Hepatocyte (in vitro differentiated cells): ENCODE data around the gene RBM15B.

Experiments
- CTCF ChIP-seq: fragments of 200-600 bp; sonication (generic); IDR thresholded peaks from 2 replicates; pipeline ENCODE4 v1.5.1; 2016; ENCODE audit warnings: antibody characterized with exemption, mild to moderate bottlenecking; ENCODE audit not compliant: poor library complexity
- EZH2 ChIP-seq: fragments of 200-600 bp; sonication (generic); IDR thresholded peaks from 2 replicates; pipeline ENCODE4 v1.6.1; 2016; ENCODE audit warnings: antibody characterized with exemption, mild to moderate bottlenecking, borderline replicate concordance

DNA sequence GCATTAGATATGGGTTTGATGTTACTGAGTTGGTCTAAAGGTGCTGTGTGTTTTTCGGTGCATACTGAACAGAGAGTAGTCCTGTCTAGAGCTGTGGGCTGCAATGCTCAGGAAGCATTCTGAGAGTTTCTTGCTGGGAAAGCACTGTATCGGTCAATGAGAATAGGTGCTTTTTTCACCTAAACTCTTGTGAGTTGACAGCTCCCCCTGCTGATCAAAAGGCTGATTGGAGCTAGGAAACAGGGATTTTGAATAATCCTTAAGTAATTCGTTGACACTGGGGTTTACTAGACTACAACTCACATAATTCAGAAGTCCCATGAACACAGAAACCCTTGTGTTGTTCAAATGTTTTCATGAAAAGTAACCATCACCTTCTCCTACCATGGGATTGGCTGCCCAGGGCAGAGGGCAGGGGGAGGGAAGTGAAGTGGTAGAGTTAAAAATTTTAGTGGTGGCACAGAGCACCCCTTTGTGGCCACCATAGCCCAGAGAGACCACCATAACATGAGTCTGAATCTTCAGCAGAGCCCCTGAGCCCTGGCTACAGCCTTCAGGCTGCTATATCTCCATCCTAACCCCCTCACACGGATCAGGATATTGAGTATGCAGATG lies 19.0 kb upstream of the RBM15B start:
- peak; percentile 89 for TF ChIP-seq CTCF
- TF ChIP-seq EZH2: no peak
